HG02884 (cell line): ENCODE measurements around the gene CELA3B.
"Not testable (repeated sequence)": the region's sequence is repeated elsewhere in the genome, so short reads cannot be mapped to it uniquely, and the experiment has no call there.

ENCODE experiments used
- ATAC-seq: cut with Tn5 transposase; IDR thresholded peaks from one replicate; pipeline ENCODE4 v1.9.1; 2021; ENCODE audit warnings: mild to moderate bottlenecking, moderate library complexity; ENCODE audit not compliant: unreplicated experiment

Gene CELA3B, protein sequence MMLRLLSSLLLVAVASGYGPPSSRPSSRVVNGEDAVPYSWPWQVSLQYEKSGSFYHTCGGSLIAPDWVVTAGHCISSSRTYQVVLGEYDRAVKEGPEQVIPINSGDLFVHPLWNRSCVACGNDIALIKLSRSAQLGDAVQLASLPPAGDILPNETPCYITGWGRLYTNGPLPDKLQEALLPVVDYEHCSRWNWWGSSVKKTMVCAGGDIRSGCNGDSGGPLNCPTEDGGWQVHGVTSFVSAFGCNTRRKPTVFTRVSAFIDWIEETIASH

DNA sequence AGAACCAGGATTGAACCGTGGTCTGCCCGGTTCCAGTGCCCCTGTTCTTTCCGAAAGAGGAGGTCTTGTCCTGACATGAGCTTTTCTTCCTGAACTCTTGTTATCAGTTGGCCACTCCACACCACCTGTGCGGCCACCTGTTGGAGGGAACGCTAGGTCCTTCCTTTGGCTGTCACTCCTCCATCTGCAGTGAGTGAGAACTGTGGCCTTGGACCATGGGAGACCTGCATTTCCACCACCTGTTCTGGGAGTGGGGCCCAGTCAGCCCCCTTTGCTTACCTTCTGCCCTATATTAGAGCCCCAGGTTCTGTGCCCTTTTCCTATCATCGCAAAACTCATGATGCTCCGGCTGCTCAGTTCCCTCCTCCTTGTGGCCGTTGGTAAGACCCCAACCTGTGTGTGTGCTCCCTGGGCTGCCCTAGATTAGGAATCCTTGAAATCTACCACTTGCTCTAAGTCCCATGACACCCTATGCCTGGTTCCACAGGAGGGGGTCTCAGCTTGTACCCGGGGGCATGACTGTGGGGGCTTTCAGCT is at the start of gene CELA3B:
Gene CELA3B (plus strand): TSS at position 320 of the 537 bp plus-strand sequence. CDS start 18 bp downstream, at position 338.
- ATAC-seq: not testable (repeated sequence)

DNA sequence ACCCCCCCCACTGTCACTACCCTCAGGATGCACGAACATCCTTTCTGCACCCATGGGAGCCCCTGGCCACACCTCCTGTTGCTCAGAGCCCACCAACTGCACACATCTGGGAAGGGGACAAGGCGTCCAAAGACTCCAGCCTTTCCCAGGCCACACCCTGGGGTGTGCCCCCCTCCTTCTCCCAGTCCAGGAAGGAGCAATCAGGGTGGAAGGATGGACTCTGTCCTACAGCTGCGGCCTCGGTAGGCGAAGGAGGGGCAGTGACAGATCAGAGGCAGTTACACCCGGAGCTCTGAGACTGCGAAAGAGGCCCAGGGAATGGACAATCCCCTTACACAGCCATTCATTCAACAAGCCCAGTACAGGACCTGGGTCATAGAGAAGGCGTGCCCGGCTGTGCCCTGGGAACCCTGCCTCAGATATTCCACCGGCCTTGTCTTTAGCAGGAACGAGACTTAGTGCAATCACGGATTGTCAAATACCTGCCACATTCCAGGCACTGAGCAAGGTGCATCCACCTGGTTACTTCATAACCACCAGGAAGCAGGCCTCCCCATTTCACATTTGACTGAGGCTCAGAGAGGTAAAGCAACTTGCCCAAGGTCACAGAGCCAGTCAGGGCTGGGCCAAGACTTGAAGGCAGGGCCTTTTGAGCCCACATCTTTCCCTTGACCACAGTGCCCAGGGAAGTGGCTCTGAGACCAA is 49.1 kb upstream of the CELA3B start:
- ATAC-seq: no peak

DNA sequence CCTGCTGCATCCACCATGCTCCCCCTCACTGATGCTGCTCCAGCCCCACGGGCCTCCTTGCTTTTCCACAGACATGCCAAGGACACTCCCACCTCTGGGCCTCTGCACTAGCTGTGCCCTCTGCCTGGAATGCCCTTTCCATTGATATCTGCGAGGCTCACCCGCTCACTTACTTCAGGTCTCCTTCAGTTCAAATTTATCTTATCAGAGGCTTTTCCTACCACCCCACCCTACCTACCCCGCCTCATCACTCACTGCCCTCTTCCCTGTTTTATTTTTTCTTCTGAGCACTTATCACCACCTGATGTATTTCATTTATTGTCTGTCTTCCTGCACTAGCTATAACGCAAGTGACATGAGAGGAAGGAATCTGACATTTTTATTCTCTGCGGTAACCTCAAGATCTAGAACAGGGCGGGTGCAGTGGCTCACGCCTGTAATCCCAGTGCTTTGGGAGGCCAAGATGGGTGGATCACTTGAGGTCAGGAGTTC is 46.7 kb upstream of the CELA3B start:
- ATAC-seq: no peak

DNA sequence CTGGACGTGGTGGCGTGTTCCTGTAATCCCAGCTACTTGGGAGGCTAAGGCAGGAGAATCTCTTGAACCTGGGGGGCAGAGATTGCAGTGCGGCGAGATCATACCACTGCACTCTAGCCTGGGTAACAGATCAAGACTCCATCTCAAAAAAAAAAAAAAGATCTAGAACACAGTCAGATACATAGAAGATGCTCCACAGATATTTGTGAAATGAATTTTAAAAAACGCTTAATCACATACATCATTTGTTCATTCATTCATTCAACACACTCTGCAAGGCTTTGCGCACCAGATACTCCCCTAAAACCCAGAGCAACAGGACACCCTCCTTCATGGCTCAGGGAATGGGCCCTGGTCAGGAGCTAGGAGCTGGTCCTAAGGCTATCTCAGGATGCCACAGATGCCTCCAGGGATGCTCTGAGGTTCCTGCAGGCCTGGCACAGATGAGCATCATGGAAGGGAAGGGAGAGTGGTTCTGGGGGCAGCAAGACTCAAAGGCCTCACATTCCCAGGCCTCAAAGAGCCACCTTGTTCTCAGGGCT is 46.1 kb upstream of the CELA3B start:
- no peak for ATAC-seq

DNA sequence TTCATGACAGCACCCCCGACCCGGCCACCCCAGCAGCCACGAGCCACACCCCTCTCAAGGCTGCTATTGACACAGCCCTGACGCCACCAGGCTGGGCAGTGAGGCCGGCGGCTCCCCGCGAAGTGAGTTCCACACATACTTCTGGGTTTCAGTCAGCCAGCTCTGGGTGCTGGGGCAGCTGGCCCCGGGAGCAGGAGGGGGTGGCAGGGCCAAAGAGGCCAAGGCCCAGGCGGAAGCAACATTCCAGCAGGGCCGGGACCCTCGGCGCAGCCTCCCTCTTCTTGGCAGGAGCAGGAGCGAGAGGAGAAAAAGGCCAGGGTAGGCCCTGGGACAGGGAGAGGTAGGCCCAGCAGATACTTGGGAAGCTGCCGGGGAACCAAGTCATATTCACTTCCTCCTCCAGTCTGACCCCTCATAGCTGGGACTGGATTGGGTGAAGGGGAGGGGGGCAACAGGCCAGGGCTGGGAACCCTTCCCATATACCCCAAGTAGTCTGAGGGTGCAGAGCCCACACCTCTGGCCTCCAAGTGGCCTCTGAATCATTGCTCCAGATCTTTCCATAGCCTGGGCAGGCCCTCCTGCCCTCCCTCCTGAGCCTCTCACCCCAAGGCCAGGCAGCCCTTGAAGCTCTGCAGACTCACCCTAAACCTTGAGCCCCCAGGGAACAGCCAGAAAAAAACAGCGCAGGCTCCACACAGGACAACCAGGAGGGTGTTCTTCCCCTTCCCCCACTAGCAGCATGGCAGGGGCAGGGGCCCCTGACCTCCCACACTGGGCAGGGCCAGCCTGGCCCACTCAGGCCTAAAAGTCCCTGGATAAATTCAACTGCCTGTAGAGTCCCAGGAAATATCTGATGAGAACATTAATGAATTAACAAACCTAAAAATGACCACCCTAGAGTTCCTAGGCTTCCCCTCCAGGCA is 45.4 kb upstream of the CELA3B start:
- no peak for ATAC-seq

DNA sequence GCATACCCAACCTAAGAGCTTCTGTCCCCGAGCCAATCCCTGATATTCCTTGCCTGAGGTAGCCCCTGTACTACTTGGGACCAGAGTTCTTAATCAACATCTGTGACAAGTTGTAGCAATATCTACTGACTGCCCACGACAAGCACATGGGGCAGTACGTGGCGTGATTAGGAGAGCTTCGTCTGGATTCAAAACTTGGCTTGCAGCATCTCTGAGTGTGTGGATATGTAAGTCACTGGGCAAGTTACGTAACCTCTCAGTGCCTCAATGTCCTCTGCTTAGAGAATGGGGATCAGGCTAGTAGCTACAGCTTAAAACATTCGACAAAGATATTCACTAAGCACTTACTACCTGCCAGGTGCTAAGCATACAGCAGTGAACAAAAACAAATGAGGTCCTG is 44.7 kb upstream of the CELA3B start:
- no peak for ATAC-seq

DNA sequence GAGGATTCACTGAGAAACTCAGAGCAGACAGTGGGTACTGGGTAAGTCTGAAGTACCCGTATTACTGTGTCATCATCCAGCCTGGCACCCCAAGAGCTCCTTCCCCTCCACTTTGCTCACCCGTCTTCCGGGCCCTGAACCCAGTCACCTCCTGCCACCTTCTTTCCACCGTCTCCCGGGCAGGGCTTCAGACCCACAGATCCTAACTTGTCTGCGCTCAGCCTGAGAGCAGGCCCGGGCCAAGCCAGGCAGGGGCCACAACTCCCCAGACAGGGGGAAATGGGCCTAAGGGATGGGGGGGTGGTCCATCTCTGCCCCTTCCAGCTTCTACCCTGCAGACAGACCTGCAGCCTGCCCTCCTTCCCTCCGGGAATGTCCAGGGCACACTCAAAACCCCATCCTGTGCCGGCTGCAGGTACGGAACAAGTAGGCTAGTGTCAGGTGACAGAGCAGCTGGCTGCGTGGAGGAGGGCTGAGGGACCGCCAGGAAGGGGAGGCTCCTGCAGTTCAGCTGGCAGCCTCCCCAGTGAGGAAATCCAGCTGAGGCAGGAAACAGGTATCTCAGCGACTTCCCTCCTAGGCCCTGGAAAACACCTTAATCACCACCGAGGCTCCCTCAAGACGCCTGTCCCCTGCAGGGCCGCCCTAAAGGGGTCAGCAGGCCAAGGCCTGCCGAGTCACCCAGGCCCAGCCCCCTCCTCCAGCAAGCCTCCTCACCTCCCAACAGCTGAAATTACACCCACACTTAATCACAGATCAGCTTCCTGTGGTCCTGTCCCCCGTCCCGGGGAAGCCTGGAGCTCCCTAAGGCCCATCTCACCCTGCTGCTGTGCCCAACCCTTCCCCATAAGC is 43.2 kb upstream of the CELA3B start:
- ATAC-seq: no peak

DNA sequence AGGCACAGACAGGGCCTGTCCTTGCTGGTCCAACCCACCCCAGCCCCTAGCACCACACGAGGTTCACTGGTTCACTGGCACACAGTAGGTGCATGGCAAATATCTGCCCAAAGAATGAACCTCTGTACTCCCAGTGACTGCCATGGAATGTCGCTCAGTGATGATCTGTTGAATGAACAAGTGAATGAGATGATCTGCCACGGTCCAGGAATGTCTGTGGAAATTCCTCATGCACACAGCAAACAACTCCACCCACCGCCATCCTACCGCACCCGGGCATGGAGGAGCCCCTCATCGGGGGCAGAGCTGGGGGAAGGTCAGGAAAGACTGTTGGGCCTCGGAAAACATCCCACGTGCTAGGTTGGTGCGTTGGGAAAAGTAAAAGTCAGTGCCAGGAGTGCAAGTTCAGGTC is 41.4 kb upstream of the CELA3B start:
- ATAC-seq: no peak

DNA sequence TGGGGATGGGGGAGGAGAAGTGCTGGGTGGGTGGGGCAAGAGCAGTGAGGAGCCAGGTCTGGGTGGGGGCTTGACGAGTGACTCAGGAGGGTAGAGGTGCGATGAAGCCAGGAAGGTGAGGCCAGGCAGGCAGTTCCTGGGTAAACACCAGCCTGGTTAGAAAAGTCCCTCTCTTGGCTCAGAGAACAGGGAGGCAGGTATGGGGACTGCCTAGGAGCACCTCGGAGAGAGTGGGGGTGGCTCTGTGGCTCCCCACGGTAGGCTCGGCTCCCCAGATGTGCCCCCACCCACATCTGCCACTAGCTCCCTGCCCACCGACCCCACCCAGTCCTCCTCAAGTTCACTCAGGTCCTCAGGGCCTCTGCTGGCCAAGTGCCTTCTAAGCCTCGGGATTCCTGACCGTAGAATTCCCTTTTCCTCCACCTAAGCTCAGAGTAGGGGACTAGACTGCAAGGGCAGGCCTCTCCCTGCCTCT is 40.9 kb upstream of the CELA3B start:
- ATAC-seq: no peak

DNA sequence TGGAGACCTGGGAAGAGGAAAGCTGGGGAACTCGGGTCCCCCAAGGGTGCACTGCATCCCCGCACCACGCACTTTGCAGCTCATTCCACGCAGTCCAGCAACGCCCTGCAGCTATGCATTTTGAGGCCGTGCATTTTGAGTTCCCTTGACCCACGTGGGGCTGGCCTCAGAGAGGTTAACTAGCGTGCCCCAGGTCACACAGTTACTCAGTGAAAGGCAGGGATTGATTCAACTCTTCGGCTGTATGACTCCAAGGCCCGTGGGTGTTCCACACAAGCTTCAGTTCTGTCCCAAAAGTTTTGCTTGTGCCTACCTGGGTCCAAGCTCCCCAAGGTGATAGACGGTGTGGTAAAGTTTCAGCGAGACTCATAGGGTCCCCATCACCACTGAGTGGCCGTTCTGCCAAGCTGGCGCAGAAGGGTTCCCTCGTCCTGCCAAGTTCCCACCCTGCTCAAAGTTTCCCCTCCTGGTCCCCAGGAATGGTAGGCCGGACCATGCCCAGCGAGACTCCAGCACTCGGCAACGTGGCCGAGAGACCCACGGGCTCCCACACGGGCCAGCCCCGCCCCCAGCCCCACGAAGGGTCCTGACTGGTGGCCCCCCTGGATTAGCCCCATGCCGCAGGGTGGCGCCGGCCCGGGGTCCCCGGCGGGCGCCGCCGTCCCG is 40.3 kb upstream of the CELA3B start:
- no peak for ATAC-seq

DNA sequence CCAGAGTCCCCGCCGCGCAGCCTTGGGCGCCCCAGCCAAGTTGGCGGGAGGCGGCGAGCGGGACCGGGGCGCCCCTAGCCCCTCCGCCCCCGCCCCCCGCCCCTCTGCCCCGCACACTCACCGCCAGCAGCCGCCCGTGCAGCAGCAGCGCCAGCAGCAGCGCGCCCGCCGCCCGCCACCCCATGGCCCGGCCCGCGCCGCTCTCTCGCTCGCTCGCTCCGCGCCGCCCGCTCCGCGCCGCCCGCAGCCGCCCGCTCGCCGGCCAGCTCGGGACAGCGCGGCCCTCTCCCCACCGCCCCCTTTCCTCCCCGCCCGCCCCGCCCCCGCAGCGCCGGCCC is 39.8 kb upstream of the CELA3B start, which contains the start of gene HSPG2:
Gene HSPG2 (minus strand): TSS at position 277 of the 338 bp plus-strand sequence. CDS start 93 bp downstream, at position 184.
- no peak for ATAC-seq

DNA sequence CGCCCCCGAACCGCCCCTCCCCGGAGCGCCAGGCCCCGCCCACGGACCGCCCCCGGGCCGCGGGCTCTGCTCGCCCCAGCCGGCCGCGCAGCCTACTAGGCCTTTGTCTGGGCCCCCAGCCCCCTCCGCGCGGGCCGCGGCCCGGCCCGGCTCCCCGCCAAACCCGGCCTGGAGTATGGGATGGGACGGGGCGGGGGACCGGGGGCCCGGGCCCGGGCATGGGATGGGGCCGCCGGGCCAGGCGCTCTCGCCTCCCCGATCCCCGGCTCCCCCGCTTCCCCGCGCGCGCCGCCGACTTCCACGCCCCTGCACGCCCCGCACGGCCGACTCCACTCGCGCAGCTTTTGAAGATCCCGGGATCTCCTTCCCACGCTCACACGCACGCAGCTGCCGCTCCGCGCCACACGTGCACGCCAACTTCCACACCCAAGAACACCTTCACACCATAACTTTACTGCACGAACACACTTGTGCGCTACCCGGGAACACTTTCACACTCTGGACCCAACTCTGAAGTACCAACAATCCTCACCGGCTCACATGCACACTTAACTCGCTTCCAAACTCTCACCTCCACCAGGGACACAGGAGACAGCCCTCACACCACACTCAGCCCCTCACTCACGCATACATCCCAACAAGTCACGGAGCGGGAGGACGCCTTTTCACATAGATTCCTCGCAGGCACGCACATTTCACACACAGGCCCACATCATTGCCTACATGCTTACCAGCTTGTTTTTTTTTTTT is 39.3 kb upstream of the CELA3B start:
- no peak for ATAC-seq

DNA sequence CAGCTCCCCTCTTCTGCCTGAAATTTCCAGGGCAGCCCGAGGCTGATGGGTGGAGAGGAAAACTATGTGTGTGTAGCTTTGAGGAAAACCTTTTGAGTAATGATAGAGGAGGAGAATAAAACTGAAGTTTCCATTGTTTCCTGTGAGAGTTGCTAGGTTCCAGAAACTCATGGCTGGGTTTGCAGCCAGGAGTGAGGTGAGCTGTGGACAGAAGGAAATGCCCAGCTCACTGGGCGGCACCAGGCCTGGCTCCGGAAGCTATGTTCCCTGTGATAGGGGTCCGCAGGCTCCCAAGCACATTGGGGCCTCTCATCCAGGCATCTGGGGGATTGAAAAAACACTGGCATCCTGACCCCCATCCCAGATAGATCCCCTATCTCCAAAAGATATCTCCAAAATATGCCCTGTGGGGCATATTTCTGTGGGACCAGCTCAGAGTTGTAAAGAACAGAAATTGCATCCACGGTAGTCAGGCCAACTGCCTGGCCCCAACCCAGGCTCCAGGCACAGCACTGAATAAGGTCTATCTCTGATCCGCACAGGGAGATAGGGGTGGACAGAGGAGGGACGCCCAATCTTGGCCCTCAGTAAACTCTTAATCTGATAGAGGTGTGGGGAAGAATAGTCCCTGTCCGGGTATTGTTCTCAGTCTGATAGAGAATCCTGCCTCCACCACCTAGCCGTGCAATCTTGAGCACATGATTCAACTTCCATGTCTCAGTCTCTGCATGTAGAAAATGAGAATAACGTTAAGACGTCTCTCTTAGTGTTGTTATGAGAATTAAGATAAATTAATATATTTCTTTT is 37.9 kb upstream of the CELA3B start:
- ATAC-seq: no peak

DNA sequence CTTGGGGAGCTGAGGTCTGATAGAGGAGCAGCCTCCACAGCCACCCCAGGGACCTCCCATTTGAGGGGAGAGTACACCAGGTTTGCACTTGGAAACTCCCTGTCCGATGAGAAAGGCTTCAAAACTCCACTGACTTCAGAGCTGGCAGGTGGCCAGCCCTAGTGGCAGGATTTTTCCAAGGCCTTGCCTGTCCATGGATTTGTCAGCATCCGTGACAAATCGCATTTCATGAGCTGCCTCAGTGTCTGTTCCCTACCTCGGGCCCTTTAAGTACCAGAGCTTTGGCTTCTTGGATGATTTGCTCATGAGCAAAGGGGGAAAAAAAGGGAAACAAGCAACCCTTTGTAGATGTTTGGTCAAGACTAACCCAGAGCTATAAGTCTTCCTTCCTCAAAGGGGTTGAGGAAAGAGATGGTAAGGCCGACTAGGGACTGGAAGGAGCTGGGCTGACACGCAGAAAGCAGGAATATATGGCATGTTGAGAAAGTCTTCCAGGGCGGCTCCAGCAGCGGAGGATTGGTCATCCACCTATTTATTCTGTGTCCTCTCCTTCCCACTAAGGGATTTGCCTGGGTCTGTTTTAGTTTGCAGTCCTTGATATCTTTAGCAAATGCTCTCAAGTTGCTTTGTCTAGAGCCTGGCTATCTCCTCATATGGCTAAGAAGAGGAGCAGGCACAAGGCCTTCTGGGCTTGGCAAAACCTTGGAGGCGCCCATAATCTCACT is 37.0 kb upstream of the CELA3B start:
- ATAC-seq: no peak

DNA sequence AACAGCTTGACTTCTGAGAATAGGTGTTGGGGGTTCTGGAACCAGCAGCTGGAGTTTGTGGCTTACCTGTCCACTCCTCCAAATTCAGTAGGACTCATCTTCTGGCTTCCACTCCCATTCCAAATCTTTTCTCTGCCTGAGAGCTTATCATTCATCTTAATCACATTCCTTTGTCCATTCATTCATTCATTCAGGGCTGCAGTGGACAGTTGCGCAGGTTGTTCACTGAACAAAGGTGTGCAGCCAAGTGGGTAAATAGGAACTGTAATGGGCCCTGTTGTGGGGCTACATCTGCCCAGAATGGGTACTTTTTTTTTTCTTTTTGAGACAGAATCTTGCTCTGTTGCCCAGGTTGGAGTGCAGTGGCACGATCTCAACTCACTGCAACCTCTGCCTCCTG is 36.3 kb upstream of the CELA3B start:
- no peak for ATAC-seq

DNA sequence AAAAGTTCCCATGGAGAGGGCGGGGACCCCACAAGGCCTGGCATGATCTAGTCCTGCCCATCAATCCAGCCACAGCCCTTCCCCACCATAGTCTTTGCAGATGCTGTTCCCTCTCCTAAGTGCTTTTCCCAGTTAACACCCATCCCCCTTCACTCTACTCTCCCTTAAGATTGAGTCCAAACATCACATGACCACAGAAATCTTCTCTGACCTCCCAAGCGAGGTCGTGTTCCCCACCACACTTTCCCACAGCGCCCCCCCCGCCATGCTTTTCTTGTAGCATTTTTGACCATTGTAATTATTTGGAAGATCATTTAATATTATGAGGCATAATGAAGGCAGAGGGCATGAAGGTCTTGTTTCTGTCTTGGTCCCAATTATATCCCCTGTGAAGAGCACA is 35.5 kb upstream of the CELA3B start:
- ATAC-seq: no peak

DNA sequence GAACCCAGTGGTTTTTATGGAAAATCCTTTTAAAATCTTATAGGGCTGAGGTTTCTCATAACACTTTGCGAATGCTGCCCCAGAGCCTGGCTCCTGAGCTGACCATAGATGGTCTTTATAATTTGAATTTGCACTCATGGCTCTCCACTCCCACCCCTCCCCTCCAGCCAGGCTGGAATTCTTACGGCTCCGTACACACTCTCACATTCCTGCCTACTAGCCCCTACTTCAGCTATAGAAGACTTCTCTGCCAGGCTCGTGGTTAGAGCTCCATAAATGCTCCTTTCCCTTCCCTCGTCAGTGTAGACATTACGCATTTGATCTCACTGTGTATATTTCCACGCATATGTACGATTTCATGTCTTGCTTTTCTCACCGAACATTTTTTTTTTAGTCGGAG is 34.4 kb upstream of the CELA3B start:
- no peak for ATAC-seq
